Umbilical cord (tissue), 2 donors: ENCODE measurements around the gene KLC3. TPM values are rescaled to one million over a fixed set of nuclear protein-coding genes. Genes with fewer than 3 reads are reported as not detected.

Experiments
- DNase-seq: peaks from one replicate; pipeline ENCODE4 v3.0.0-alpha.2; 2015; ENCODE audit warnings: low spot score
- total RNA-seq: library from RNA; depleted of rRNA; stranded (reverse); fragments of >200 nt; gene quantifications from one replicate; pipeline ENCODE4 v1.2.3, GENCODE V29; 2014; ENCODE audit warnings: low replicate concordance; ENCODE audit not compliant: insufficient read depth

The KLC3 gene
- total RNA-seq, 1 donor from 2014 or later, result 4.3 TPM

DNA sequence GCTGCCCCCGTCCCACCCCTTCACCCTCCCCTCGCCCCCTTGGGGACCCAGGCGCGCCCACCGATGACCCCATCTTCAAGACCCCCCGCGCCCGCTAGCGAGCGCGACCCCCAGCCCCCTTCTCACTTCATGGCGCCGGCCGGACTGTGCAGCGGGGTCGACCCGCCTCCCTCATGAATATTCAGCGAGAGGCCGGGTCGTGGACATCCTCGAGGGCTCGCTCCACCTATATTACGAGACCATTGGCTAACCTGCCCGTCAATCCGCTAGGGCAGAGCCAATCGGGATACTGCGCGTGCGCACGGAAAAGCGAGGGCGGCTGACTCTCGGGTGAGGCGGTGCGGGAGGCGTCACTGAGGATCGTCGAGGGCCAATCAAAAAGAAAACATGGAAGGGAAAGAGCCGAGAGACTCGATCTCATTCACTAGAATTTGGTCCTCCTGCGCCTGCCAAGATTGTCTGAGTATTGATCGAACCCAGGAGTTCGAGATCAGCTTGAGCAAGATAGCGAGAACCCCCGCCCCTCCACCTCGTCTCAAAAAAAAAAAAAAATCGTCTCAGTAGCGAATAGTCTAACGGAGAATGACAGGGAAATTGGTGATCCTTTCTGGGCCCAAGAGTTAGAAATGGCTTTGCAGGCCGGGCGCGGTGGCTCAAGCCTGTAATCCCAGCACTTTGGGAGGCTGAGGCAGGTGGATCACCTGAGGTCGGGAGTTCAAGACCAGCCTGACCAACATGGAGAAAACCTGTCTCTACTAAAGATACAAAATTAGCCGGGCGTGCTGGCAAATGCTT is 30.1 kb downstream of the KLC3 start, which contains the start of gene ERCC2:
ERCC2 (minus strand) TSS at position 164 of the 795 bp plus-strand sequence; CDS start at position 131, 33 bp downstream.
- peak; percentile 100 for DNase-seq

DNA sequence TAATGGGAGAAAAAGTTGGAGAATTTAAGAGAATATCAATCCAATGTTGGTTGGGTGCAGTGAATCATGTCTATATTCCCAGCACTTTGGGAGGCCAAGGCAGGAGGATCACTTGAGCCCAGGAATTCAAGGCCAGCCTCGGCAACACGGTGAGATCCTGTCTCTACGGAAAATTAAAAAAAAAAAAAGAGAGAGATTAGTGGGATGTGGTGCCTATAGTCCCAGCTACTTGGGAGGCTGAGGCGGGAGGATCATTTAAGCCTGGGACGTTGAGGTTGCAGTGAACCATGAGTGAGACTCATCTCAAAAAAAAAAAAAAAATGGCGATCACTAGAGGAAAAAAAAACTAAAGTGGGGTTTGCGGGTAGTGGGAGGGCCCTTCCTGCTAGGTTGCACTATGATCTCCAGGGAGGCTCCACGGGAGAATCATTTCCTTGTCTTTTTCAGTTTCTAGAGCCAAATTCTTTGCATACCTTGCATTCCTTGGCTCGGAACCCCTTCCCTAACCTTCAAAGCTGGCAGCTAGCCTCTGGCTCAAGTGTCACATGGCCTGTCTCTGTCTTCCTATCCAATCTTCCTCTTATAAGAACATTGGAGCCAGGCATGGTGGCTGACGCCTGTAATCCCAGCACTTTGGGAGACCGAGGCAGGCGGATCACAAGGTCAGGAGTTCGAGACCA is 35.6 kb downstream of the KLC3 start:
- peak; percentile 73 for DNase-seq

- no peak for DNase-seq
These were observed 39.6 kb downstream of the KLC3 start for GRCh38 chr19:45380107-45380506.

- no peak for DNase-seq
These were observed 41.9 kb downstream of the KLC3 start for GRCh38 chr19:45382426-45382825.

- no peak for DNase-seq
These were observed 45.1 kb downstream of the KLC3 start for GRCh38 chr19:45385392-45386221.

GRCh38 chr19:45391346-45391745 is 50.8 kb downstream of the KLC3 start:
- DNase-seq, result no peak

GRCh38 chr19:45391871-45392665 is 51.5 kb downstream of the KLC3 start:
- no peak for DNase-seq

- DNase-seq, result no peak
These were observed 55.5 kb downstream of the KLC3 start for GRCh38 chr19:45395821-45396617.

DNA sequence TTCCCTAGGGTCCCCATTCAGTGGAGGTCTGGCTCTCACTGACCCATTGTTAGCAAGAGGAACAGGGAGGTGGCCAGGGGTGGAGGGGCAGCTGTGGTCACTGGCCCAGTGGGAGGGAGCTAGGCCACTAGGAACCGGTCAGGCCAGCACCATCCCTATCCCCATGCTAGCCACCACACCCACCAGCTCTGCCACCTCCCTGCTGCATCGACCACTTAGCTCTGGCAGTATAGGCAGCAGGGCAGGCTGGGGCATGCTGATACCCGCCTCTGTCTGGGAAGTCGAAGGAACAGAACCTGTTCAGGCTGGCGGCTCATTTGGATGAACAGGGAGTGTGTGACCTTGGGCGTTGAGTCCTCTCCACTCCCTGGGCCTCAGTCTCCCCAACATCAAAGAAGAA is 59.6 kb downstream of the KLC3 start:
- DNase-seq, result peak; percentile 28

Other genes starting within 250 kb of the KLC3 start
- gene PPP1R37, start 247.6 kb upstream of the KLC3 start, total RNA-seq, result 40.2 TPM
- 0.48 TPM for gene NKPD1, start 179.8 kb upstream of the KLC3 start, total RNA-seq
- 12.5 TPM for gene TRAPPC6A, start 162.5 kb upstream of the KLC3 start, total RNA-seq
- 0.72 TPM for gene BLOC1S3, start 162.0 kb upstream of the KLC3 start, total RNA-seq
- not detected for gene EXOC3L2, start 95.3 kb upstream of the KLC3 start, total RNA-seq
- gene MARK4, start 89.5 kb upstream of the KLC3 start, total RNA-seq, result 11.3 TPM
- not detected for gene CKM, start 17.9 kb upstream of the KLC3 start, total RNA-seq
- 25.3 TPM for gene ERCC2, start 29.8 kb downstream of the KLC3 start, total RNA-seq
- gene PPP1R13L, start 64.3 kb downstream of the KLC3 start, total RNA-seq, result 9.4 TPM
- gene POLR1G, start 65.9 kb downstream of the KLC3 start, total RNA-seq, result 8.7 TPM
- 66.2 TPM for gene ERCC1, start 83.2 kb downstream of the KLC3 start, total RNA-seq
- 357 TPM for gene FOSB, start 127.2 kb downstream of the KLC3 start, total RNA-seq
- 7.5 TPM for gene RTN2, start 156.3 kb downstream of the KLC3 start, total RNA-seq
- not detected for gene PPM1N, start 157.7 kb downstream of the KLC3 start, total RNA-seq
- 66.2 TPM for gene VASP, start 166.7 kb downstream of the KLC3 start, total RNA-seq
- 4.8 TPM for gene OPA3, start 244.1 kb downstream of the KLC3 start, total RNA-seq